HL-60 (cell line): ENCODE results near the gene THY1.

Experiments used
- CTCF ChIP-seq: IDR thresholded peaks from one replicate; pipeline ENCODE4 v1.5.1; 2011; ENCODE audit warnings: low read length, control low read depth, inconsistent platforms; ENCODE audit not compliant: insufficient read depth
- POLR2AphosphoS5 ChIP-seq: IDR thresholded peaks from 2 replicates; pipeline ENCODE4 v1.6.1; 2012; ENCODE audit warnings: low read depth
- REST ChIP-seq: IDR thresholded peaks from 2 replicates; pipeline ENCODE4 v1.6.1; 2012; ENCODE audit warnings: low read depth; ENCODE audit not compliant: insufficient replicate concordance
- SPI1 ChIP-seq: IDR thresholded peaks from 2 replicates; pipeline ENCODE4 v1.6.1; 2012; ENCODE audit warnings: low read depth, mild to moderate bottlenecking, borderline replicate concordance

DNA sequence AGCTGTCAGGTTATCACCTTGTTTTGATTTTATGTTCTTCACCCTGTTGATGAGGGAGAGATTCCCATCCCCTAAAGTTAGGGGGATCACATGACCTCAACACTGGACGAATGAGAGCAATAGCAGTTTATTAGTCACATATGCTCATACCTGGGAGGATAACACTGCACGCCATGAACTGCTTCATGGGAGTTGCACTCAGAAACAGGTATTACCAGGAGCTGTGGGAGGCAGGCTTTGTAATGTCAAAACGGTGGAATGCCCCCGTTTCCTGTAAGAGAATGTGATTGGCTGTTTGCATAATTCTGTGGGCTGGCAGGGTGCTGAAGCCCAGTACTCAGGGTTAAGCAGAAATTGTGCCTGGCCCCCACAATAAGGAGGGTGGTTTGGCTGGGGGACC lies 3.2 kb upstream of the THY1 start:
- TF ChIP-seq REST (no peak), CTCF (no peak), POLR2AphosphoS5 (no peak), SPI1 (no peak)
